ENCODE results near the gene CYP1A1. TPM values are rescaled to one million over a fixed set of nuclear protein-coding genes. Genes with fewer than 3 reads are reported as not detected.

CYP1A1 gene
- total RNA-seq, 1 donor from 2014 or later = 0.41 TPM

DNA sequence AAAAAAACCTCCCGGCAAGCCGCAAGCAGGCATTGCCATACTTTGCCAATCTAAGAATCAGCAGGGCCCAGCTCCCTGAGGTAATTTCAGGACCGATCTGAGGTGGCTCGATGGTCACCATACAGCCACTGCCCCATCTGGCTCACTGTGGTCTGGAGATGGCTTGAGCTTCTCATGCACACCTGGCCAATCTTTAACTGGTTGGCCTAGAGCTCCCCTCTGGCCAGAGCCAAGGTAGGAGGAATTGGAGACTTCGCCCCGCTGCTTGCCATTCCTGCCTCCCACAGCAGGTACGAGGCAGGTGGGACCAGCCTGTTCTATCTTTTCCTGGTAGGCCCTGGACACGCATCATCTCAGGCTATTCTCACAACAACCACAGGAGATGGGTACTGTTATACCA, 33.4 kb upstream of the CYP1A1 start:
- no peak overlapping the region for H3K27ac ChIP-seq (replicated peaks)
- H3K9me3 ChIP-seq (replicated peaks) = no peaks in the 10 kb centered on the region
- no peak for DNase-seq
- no peaks in the 10 kb centered on the region for H3K27me3 ChIP-seq (ENCODE audit: low read depth)
- H3K4me1 ChIP-seq = peaks cover 10% of the 10 kb centered on the region
- intact Hi-C loops (cut with micrococcal nuclease) = no loop called here
- no peak overlapping the region for H3K4me3 ChIP-seq
- no peaks in the 10 kb centered on the region for H3K36me3 ChIP-seq
- TF ChIP-seq, protein P1, sequence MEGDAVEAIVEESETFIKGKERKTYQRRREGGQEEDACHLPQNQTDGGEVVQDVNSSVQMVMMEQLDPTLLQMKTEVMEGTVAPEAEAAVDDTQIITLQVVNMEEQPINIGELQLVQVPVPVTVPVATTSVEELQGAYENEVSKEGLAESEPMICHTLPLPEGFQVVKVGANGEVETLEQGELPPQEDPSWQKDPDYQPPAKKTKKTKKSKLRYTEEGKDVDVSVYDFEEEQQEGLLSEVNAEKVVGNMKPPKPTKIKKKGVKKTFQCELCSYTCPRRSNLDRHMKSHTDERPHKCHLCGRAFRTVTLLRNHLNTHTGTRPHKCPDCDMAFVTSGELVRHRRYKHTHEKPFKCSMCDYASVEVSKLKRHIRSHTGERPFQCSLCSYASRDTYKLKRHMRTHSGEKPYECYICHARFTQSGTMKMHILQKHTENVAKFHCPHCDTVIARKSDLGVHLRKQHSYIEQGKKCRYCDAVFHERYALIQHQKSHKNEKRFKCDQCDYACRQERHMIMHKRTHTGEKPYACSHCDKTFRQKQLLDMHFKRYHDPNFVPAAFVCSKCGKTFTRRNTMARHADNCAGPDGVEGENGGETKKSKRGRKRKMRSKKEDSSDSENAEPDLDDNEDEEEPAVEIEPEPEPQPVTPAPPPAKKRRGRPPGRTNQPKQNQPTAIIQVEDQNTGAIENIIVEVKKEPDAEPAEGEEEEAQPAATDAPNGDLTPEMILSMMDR (IDR thresholded peaks at IDR 0.05; ENCODE audit: borderline replicate concordance) = no peak

DNA sequence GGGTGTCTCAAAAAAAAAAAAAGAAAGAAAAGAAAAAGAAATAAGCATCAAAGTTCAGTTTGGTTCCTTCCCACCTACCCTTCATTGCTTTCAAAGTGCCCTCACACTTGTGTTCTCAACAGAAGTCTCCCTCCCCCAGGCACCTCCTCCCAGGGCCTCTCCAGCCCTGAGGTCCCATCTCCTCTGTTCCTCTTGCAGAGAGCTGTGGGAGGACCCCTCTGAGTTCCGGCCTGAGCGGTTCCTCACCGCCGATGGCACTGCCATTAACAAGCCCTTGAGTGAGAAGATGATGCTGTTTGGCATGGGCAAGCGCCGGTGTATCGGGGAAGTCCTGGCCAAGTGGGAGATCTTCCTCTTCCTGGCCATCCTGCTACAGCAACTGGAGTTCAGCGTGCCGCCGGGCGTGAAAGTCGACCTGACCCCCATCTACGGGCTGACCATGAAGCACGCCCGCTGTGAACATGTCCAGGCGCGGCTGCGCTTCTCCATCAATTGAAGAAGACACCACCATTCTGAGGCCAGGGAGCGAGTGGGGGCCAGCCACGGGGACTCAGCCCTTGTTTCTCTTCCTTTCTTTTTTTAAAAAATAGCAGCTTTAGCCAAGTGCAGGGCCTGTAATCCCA, 29.4 kb upstream of the CYP1A1 start:
- Histone ChIP-seq H3K9me3 (replicated peaks) (no peaks in the 10 kb centered on the region), H3K4me1 (no peaks in the 10 kb centered on the region), H3K27ac (replicated peaks) (no peak overlapping the region), H3K4me3 (no peak overlapping the region), H3K36me3 (no peaks in the 10 kb centered on the region), H3K27me3 (ENCODE audit: low read depth) (no peaks in the 10 kb centered on the region)
- TF ChIP-seq, protein P1 (IDR thresholded peaks at IDR 0.05; ENCODE audit: borderline replicate concordance) = no peak
- no peak for DNase-seq
- intact Hi-C loops (cut with micrococcal nuclease) = no loop called here

DNA sequence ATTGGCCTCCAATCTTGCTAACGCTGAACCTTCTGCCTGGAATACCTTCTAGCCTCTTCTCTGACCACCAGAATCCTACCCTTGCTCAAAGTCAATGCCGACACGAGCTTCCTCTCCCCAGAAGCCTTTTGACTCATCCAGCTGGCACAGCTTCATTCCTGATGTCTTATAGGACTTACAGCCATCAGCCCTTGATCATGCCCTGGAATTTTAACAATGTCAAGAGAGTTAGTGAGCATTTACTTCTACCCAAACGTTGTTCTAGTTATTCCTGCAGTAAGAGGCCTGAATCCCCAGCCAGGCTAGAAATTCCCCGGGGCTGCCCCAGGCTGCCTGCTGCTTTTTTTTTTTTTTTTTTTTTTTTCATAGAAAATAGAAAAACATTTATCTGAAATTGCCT, 27.2 kb upstream of the CYP1A1 start:
- Histone ChIP-seq H3K27me3 (ENCODE audit: low read depth) (no peaks in the 10 kb centered on the region), H3K27ac (replicated peaks) (no peak overlapping the region), H3K4me1 (no peaks in the 10 kb centered on the region), H3K9me3 (replicated peaks) (no peaks in the 10 kb centered on the region), H3K36me3 (no peaks in the 10 kb centered on the region), H3K4me3 (no peak overlapping the region)
- no peak for DNase-seq
- intact Hi-C loops (cut with micrococcal nuclease) = no loop called here
- TF ChIP-seq, protein P1 (IDR thresholded peaks at IDR 0.05; ENCODE audit: borderline replicate concordance) = no peak

DNA sequence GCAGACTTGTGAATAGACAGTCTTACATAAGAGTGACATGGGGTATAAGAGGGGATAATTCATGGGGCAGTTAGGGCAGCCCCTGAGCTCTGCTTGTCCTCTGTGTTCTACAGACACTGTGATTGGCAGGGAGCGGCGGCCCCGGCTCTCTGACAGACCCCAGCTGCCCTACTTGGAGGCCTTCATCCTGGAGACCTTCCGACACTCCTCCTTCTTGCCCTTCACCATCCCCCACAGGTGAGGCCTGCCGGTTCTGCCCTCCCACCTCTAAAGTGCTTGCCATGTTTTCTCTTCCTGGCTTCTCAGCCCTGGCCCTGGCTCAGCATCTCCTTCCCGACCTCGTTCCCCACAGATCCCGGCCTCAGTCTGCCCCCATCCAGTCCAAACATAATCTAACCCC, 26.7 kb upstream of the CYP1A1 start:
- no peaks in the 10 kb centered on the region for H3K27me3 ChIP-seq (ENCODE audit: low read depth)
- intact Hi-C loops (cut with micrococcal nuclease) = no loop called here

DNA sequence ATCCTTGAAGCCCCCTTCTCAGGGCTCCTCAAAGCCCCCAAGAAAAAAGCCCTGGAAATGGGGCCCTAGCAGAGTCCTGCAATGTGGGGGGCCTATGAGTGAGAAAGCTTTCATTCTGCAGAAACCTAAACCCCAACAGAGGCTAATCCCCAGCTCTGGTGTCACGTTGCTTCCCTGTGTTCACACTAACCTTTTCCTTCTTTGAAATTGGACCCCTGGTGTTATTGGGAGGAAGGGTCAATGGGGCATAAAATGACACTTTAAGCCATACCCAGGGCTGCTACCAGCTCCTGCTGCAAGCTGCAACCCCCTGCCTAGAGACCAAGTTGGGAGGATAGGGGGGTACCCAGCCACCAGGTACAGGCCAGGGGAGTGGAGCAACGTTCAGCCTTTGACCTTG, 25.4 kb upstream of the CYP1A1 start:
- no peaks in the 10 kb centered on the region for H3K4me1 ChIP-seq
- intact Hi-C loops (cut with micrococcal nuclease) = no loop called here
- TF ChIP-seq, protein P1 (IDR thresholded peaks at IDR 0.05; ENCODE audit: borderline replicate concordance) = no peak

More for the DNA sequence above, 26.7 kb upstream of the CYP1A1 start:
- Histone ChIP-seq H3K27ac (replicated peaks) (no peak overlapping the region), H3K9me3 (replicated peaks) (no peaks in the 10 kb centered on the region), H3K4me1 (no peaks in the 10 kb centered on the region), H3K36me3 (no peaks in the 10 kb centered on the region), H3K4me3 (no peak overlapping the region)
- TF ChIP-seq, protein P1 (IDR thresholded peaks at IDR 0.05; ENCODE audit: borderline replicate concordance) = no peak
- DNase-seq = no peak

More for the DNA sequence above, 25.4 kb upstream of the CYP1A1 start:
- Histone ChIP-seq H3K27me3 (ENCODE audit: low read depth) (no peaks in the 10 kb centered on the region), H3K27ac (replicated peaks) (no peak overlapping the region), H3K36me3 (no peaks in the 10 kb centered on the region), H3K4me3 (no peak overlapping the region), H3K9me3 (replicated peaks) (no peaks in the 10 kb centered on the region)
- DNase-seq = no peak

All from left ventricle myocardium inferior (tissue), 1 donor.